HEK293 (cell line): ENCODE data around the gene FGF22.

ENCODE experiments used
- GLI2 ChIP-seq: fragments of 450-650 bp; formaldehyde crosslinking; IDR thresholded peaks from 2 replicates; pipeline ENCODE4; 2017; ENCODE audit warnings: missing biosample characterization, missing genetic modification characterization, low read depth, borderline replicate concordance
- ZFP3 ChIP-seq: fragments of 450-650 bp; formaldehyde crosslinking; IDR thresholded peaks from 2 replicates; pipeline ENCODE4 v1.5.1; 2016; ENCODE audit warnings: low read depth, missing biosample characterization, missing genetic modification characterization
- ZSCAN30 ChIP-seq: fragments of 450-650 bp; IDR thresholded peaks from 2 replicates; pipeline ENCODE4 v1.5.1; 2018; ENCODE audit warnings: missing biosample characterization, mild to moderate bottlenecking, missing genetic modification characterization, moderate library complexity
- TF ChIP-seq, protein P1 (sequence below): fragments of 450-650 bp; formaldehyde crosslinking; IDR thresholded peaks from 2 replicates; pipeline ENCODE4 v1.5.1; 2016; ENCODE audit warnings: missing biosample characterization, missing genetic modification characterization
- TF ChIP-seq, protein P2 (sequence below): fragments of 450-650 bp; formaldehyde crosslinking; IDR thresholded peaks from 2 replicates; pipeline ENCODE4 v1.5.1; 2016; ENCODE audit warnings: missing biosample characterization, missing genetic modification characterization
- TF ChIP-seq, protein P3 (sequence below): fragments of 450-650 bp; formaldehyde crosslinking; IDR thresholded peaks from 2 replicates; pipeline ENCODE4 v1.5.1; 2017; ENCODE audit warnings: missing biosample characterization, missing genetic modification characterization

DNA sequence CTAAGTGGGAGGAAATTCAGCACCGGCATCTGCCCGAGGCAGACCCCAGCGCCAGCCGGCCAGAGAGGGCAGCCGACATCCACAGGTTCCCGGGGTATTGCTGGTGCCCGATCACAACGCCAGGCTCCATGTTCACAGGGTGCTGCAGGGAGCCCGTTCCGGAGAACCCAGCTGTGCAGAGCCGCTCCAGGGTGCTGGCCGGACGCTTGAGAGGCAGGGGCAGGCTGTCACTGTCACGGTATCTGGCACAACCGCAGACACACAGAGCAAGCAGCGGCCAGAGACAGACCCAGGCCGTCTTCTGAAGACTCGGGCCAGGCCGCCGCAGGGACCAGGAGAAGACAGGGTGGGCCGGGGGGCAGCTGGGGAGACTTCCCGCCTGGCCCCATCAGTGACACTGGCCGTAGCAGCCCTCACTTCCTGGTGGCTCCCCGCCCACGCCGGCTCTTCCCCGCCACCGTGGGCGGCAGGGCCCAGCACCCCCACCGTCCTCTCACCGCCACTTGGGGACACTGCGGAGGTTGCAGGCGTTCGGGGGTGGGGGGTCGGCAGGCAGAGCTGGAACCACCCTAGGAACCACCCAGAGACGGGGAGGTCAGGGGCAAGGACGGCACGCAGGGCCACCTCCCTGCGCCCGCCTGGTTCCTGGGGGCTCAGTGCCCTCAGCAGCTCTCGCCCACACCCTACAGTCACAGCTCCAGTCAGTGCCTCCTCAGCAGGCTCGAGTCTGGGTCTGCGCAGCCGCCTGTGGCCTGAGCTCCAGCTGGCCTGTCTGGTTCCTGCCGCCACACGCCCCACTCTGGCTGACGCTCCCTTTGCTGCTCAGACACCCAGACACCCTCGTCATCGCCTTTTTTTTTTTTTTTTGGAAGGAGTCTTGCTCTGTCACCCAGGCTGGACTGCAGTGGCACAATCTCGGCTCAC lies 19.5 kb downstream of the FGF22 start:
- no peak for TF ChIP-seq ZFP3 (tag by site-specific recombination)
- TF ChIP-seq, protein P1, sequence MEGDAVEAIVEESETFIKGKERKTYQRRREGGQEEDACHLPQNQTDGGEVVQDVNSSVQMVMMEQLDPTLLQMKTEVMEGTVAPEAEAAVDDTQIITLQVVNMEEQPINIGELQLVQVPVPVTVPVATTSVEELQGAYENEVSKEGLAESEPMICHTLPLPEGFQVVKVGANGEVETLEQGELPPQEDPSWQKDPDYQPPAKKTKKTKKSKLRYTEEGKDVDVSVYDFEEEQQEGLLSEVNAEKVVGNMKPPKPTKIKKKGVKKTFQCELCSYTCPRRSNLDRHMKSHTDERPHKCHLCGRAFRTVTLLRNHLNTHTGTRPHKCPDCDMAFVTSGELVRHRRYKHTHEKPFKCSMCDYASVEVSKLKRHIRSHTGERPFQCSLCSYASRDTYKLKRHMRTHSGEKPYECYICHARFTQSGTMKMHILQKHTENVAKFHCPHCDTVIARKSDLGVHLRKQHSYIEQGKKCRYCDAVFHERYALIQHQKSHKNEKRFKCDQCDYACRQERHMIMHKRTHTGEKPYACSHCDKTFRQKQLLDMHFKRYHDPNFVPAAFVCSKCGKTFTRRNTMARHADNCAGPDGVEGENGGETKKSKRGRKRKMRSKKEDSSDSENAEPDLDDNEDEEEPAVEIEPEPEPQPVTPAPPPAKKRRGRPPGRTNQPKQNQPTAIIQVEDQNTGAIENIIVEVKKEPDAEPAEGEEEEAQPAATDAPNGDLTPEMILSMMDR (tag by site-specific recombination), result no peak
- TF ChIP-seq, protein P2, sequence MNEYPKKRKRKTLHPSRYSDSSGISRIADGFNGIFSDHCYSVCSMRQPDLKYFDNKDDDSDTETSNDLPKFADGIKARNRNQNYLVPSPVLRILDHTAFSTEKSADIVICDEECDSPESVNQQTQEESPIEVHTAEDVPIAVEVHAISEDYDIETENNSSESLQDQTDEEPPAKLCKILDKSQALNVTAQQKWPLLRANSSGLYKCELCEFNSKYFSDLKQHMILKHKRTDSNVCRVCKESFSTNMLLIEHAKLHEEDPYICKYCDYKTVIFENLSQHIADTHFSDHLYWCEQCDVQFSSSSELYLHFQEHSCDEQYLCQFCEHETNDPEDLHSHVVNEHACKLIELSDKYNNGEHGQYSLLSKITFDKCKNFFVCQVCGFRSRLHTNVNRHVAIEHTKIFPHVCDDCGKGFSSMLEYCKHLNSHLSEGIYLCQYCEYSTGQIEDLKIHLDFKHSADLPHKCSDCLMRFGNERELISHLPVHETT (tag by site-specific recombination), result no peak
- TF ChIP-seq ZSCAN30 (tag by site-specific recombination), result no peak
- TF ChIP-seq GLI2, result no peak
- TF ChIP-seq, protein P3, sequence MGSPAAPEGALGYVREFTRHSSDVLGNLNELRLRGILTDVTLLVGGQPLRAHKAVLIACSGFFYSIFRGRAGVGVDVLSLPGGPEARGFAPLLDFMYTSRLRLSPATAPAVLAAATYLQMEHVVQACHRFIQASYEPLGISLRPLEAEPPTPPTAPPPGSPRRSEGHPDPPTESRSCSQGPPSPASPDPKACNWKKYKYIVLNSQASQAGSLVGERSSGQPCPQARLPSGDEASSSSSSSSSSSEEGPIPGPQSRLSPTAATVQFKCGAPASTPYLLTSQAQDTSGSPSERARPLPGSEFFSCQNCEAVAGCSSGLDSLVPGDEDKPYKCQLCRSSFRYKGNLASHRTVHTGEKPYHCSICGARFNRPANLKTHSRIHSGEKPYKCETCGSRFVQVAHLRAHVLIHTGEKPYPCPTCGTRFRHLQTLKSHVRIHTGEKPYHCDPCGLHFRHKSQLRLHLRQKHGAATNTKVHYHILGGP (tag by site-specific recombination), result no peak
